WTC11 (cell line): ENCODE measurements around the gene VPS35L. TPM values are rescaled to one million over a fixed set of nuclear protein-coding genes. Genes with fewer than 3 reads are reported as not detected.
"Not testable (repeated sequence)": the region's sequence is repeated elsewhere in the genome, so short reads cannot be mapped to it uniquely, and the experiment has no call there.

ENCODE experiments used
- ATAC-seq: fragments of 200-7000 bp; cut with Tn5 transposase; 2 replicates; pipeline ENCODE4 v1.10.0; 2021; ENCODE audit warnings: mild to moderate bottlenecking, moderate library complexity
- CTCF ChIA-PET: fragments of 300-600 bp; sonication (Branson Sonifier 250); formaldehyde crosslinking; loops from one replicate; lab custom pipeline; 2021; ENCODE audit warnings: antibody characterized with exemption; lab: Charles Lee
- POLR2A ChIA-PET: fragments of 350-600 bp; sonication (Branson Sonifier 250); formaldehyde crosslinking; loops from one replicate; lab custom pipeline; 2021; ENCODE audit warnings: antibody characterized with exemption; lab: Charles Lee
- DNase-seq: peaks from one replicate; pipeline ENCODE4 v3.0.0; 2021; ENCODE audit warnings: low spot score
- H3K27ac Mint-ChIP-seq: 2 replicates; pipeline ENCODE4 v1.8.0; 2021; ENCODE audit warnings: mixed read lengths
- H3K27me3 Mint-ChIP-seq: 2 replicates; pipeline ENCODE4 v1.8.0; 2021; ENCODE audit warnings: low read depth, mild to moderate bottlenecking, moderate library complexity, mixed read lengths
- H3K36me3 Mint-ChIP-seq: 2 replicates; pipeline ENCODE4 v1.8.0; 2021; ENCODE audit warnings: mixed read lengths
- H3K4me1 Mint-ChIP-seq: 2 replicates; pipeline ENCODE4 v1.8.0; 2022; ENCODE audit warnings: mixed read lengths
- H3K4me3 Mint-ChIP-seq: 2 replicates; pipeline ENCODE4 v1.8.0; 2021; ENCODE audit warnings: mild to moderate bottlenecking, moderate library complexity, mixed read lengths
- H3K9me3 Mint-ChIP-seq: 2 replicates; pipeline ENCODE4 v1.8.0; 2021; ENCODE audit warnings: mixed read lengths
- ARID4B ChIP-seq: sonication (generic); formaldehyde crosslinking; IDR thresholded peaks from 2 replicates; pipeline ENCODE4 v1.8.0; 2023; ENCODE audit warnings: missing genetic modification reagents, mild to moderate bottlenecking, borderline replicate concordance
- CDX4 ChIP-seq: fragments of 250-450 bp; sonication (Bioruptor Pico); IDR thresholded peaks from 2 replicates; pipeline ENCODE4 v1.9.0; 2021; ENCODE audit warnings: moderate library complexity, mild to moderate bottlenecking, inconsistent platforms, borderline replicate concordance
- CTCF ChIP-seq: fragments of 200-600 bp; IDR thresholded peaks from 2 replicates; pipeline ENCODE4 v1.8.0; 2022; ENCODE audit warnings: antibody characterized with exemption
- ESRRA ChIP-seq: sonication (generic); formaldehyde crosslinking; IDR thresholded peaks from 2 replicates; pipeline ENCODE4 v1.8.1; 2022; ENCODE audit warnings: mild to moderate bottlenecking, missing genetic modification reagents, borderline replicate concordance
- FOXP1 ChIP-seq: sonication (generic); formaldehyde crosslinking; IDR thresholded peaks from 2 replicates; pipeline ENCODE4 v1.8.0; 2022; ENCODE audit warnings: missing genetic modification reagents, mild to moderate bottlenecking, moderate library complexity, borderline replicate concordance
- GTF2I ChIP-seq: fragments of 250-450 bp; sonication (Bioruptor Pico); conservative IDR thresholded peaks from 2 replicates; pipeline ENCODE4 v1.4.0; 2021; ENCODE audit warnings: mild to moderate bottlenecking
- MAX ChIP-seq: sonication (generic); formaldehyde crosslinking; IDR thresholded peaks from 2 replicates; pipeline ENCODE4 v1.8.0; 2022; ENCODE audit warnings: mild to moderate bottlenecking, missing genetic modification reagents
- MXD4 ChIP-seq: fragments of 250-450 bp; sonication (Bioruptor Pico); IDR thresholded peaks from 2 replicates; pipeline ENCODE4 v1.8.0; 2021; ENCODE audit warnings: mild to moderate bottlenecking, moderate library complexity, borderline replicate concordance
- NFYB ChIP-seq: sonication (generic); formaldehyde crosslinking; conservative IDR thresholded peaks from 2 replicates; pipeline ENCODE4 v1.8.0; 2022; ENCODE audit warnings: low read depth, missing genetic modification reagents
- NR1H2 ChIP-seq: sonication (generic); formaldehyde crosslinking; IDR thresholded peaks from 2 replicates; pipeline ENCODE4 v1.9.0; 2021; ENCODE audit warnings: mild to moderate bottlenecking, moderate library complexity, missing genetic modification reagents
- RORB ChIP-seq: fragments of 250-450 bp; sonication (Bioruptor Pico); IDR thresholded peaks from 2 replicates; pipeline ENCODE4 v1.9.0; 2021; ENCODE audit warnings: mild to moderate bottlenecking
- ZBTB43 ChIP-seq: sonication (generic); formaldehyde crosslinking; IDR thresholded peaks from 2 replicates; pipeline ENCODE4 v1.8.1; 2023; ENCODE audit warnings: mild to moderate bottlenecking, missing genetic modification reagents
- ZNF232 ChIP-seq: sonication (generic); formaldehyde crosslinking; IDR thresholded peaks from 2 replicates; pipeline ENCODE4 v1.8.0; 2022; ENCODE audit warnings: mild to moderate bottlenecking, missing genetic modification reagents
- ZNF671 ChIP-seq: fragments of 250-450 bp; sonication (Bioruptor Pico); IDR thresholded peaks from 2 replicates; pipeline ENCODE4 v1.8.0; 2021; ENCODE audit warnings: mild to moderate bottlenecking
- total RNA-seq: library from RNA; stranded (reverse); gene quantifications from 3 replicates; pipeline ENCODE4 v1.2.3, GENCODE V29; 2021

Gene VPS35L
- total RNA-seq, 1 experiment from 2014 or later, result 59.7 TPM

GRCh38 chr16:19664166-19664565, 108.7 kb downstream of the VPS35L start (continued):
- TF ChIP-seq ARID4B (no peak), FOXP1 (CRISPR knock-in tag) (no peak), ZBTB43 (CRISPR knock-in tag) (no peak), ESRRA (CRISPR knock-in tag) (no peak), ZNF671 (no peak), ZNF232 (no peak), RORB (no peak)

- TF ChIP-seq GTF2I, result 0 out of 2 replicates have a peak, but pooled peaks have one; percentile 49
- H3K27ac Mint-ChIP-seq, ATAC-seq, H3K27me3 Mint-ChIP-seq, H3K4me1 Mint-ChIP-seq, H3K4me3 Mint-ChIP-seq, POLR2A ChIA-PET, DNase-seq: not testable (repeated sequence)
- CTCF ChIA-PET, result interaction anchor here (1.4 kb wide), 1 partner anchor 16 kb away, joined by 3 read pairs; no protein-coding TSS in a partner anchor
- Mint-ChIP-seq H3K36me3 (peaks cover 46% of the 10 kb centered on the region), H3K9me3 (peaks cover 24% of the 10 kb centered on the region)
Observed at GRCh38 chr16:19665313-19665712, 109.8 kb downstream of the VPS35L start.

GRCh38 chr16:19666477-19666876, 111.0 kb downstream of the VPS35L start:
- TF ChIP-seq CDX4 (CRISPR knock-in tag) (no peak), NR1H2 (no peak), MAX (CRISPR knock-in tag) (no peak), ZNF232 (no peak), NFYB (CRISPR knock-in tag) (no peak), CTCF (no peak), MXD4 (no peak)
- no peaks in the 10 kb centered on the region; the same call in 1 of the 2 replicates for H3K4me1 Mint-ChIP-seq
- POLR2A ChIA-PET, result no interaction called here
- no peak overlapping the region for H3K27ac Mint-ChIP-seq
- CTCF ChIA-PET, result interaction anchor here (0.7 to 0.8 kb wide), 2 partner anchors 83 to 497 kb away, joined by 3 to 6 read pairs; no protein-coding TSS in a partner anchor
- peaks cover 5% of the 10 kb centered on the region for H3K27me3 Mint-ChIP-seq
- H3K9me3 Mint-ChIP-seq, result peaks cover 18% of the 10 kb centered on the region
- peaks cover 41% of the 10 kb centered on the region for H3K36me3 Mint-ChIP-seq
- H3K4me3 Mint-ChIP-seq, result no peak overlapping the region
- DNase-seq (no peak), ATAC-seq (no peak)
